DMS 273 (cell line): ENCODE measurements around the gene SNF8.

ENCODE experiments used
- DNase-seq: peaks from one replicate; lab custom pipeline; 2025; ENCODE audit not compliant: unreplicated experiment; lab: John Stamatoyannopoulos, UW

SNF8 gene

GRCh38 chr17:48929812-48930165 lies 14.9 kb downstream of the SNF8 start:
- DNase-seq, result no peak

GRCh38 chr17:48928876-48929811 lies 15.5 kb downstream of the SNF8 start:
- DNase-seq, result no peak

- DNase-seq, result no peak
Measured at GRCh38 chr17:48927978-48928745, 16.5 kb downstream of the SNF8 start.

- DNase-seq, result no peak
Measured at GRCh38 chr17:48925991-48926342, 18.7 kb downstream of the SNF8 start.

- DNase-seq, result no peak
Measured at GRCh38 chr17:48925251-48925990, 19.2 kb downstream of the SNF8 start.

GRCh38 chr17:48915459-48916282 lies 29.0 kb downstream of the SNF8 start:
- DNase-seq, result no peak

GRCh38 chr17:48912476-48912875 lies 32.2 kb downstream of the SNF8 start:
- no peak for DNase-seq

GRCh38 chr17:48910370-48910769 lies 34.3 kb downstream of the SNF8 start:
- DNase-seq, result no peak

- DNase-seq, result no peak
Measured at GRCh38 chr17:48909783-48910182, 34.9 kb downstream of the SNF8 start.

- peak; percentile 96 for DNase-seq
Measured at GRCh38 chr17:48908853-48909394, 35.7 kb downstream of the SNF8 start.

GRCh38 chr17:48908047-48908843 lies 36.4 kb downstream of the SNF8 start, which contains the start of gene UBE2Z:
UBE2Z (plus strand) TSS chr17:48908407; CDS start chr17:48908504, 97 bp downstream.
- DNase-seq, result peak; percentile 98

GRCh38 chr17:48907713-48908046 lies 37.0 kb downstream of the SNF8 start:
- no peak for DNase-seq

- no peak for DNase-seq
Measured at GRCh38 chr17:48905987-48906515, 38.6 kb downstream of the SNF8 start.

GRCh38 chr17:48904428-48904827 lies 40.2 kb downstream of the SNF8 start:
- no peak for DNase-seq

- no peak for DNase-seq
Measured at GRCh38 chr17:48903401-48903800, 41.2 kb downstream of the SNF8 start.

GRCh38 chr17:48901241-48901640 lies 43.4 kb downstream of the SNF8 start:
- DNase-seq, result peak; percentile 65

- DNase-seq, result peak; percentile 18
Measured at GRCh38 chr17:48894886-48895285, 49.8 kb downstream of the SNF8 start.

- DNase-seq, result no peak
Measured at GRCh38 chr17:48893646-48894508, 50.8 kb downstream of the SNF8 start.
